Measurements from ENCODE around the gene COTL1. TPM values are rescaled to one million over a fixed set of nuclear protein-coding genes. Genes with fewer than 3 reads are reported as not detected.

The COTL1 gene
- total and polyA plus RNA-seq, 9 of the 15 experiments (the other 6 are each of a cell fraction or from before 2014, with no cell fraction given) = 27.7 to 185 (median 72.5) TPM

- TF ChIP-seq GATAD2B (IDR thresholded peaks at IDR 0.05; ENCODE audit: borderline replicate concordance) (no peak), FOXO4 (CRISPR knock-in tag; IDR thresholded peaks at IDR 0.05) (no peak), FOXJ2 (tag; IDR thresholded peaks at IDR 0.05) (no peak), ILF3 (IDR thresholded peaks at IDR 0.05; ENCODE audit: borderline replicate concordance) (no peak), FOXK1 (CRISPR knock-in tag; IDR thresholded peaks at IDR 0.05; ENCODE audit: borderline replicate concordance) (no peak), CC2D1A (IDR thresholded peaks at IDR 0.05) (no peak), HCFC1 (IDR thresholded peaks at IDR 0.05; ENCODE audit: low read depth, low read length) (no peak), GABPA (tag; conservative IDR thresholded peaks at IDR 0.05; ENCODE audit: low read depth) (no peak), NFXL1 (CRISPR knock-in tag; IDR thresholded peaks at IDR 0.05) (no peak), PHB2 (IDR thresholded peaks at IDR 0.05; ENCODE audit: low read depth) (no peak), STAT6 (CRISPR knock-in tag; IDR thresholded peaks at IDR 0.05) (no peak), TCFL5 (CRISPR knock-in tag; conservative IDR thresholded peaks at IDR 0.05) (no peak), TCF3 (CRISPR knock-in tag; IDR thresholded peaks at IDR 0.05) (no peak), NFE2L1 (tag; IDR thresholded peaks at IDR 0.05; ENCODE audit: borderline replicate concordance, low read depth) (no peak), NR1H2 (CRISPR knock-in tag; IDR thresholded peaks at IDR 0.05) (no peak), TSHZ1 (CRISPR knock-in tag; IDR thresholded peaks at IDR 0.05) (no peak), ZFX (CRISPR knock-in tag; IDR thresholded peaks at IDR 0.05) (no peak), SNRNP70 (optimal IDR thresholded peaks at IDR 0.05; ENCODE audit: low read depth, low read length) (no peak), ZNF277 (CRISPR knock-in tag; IDR thresholded peaks at IDR 0.05; ENCODE audit: borderline replicate concordance) (no peak), KDM2B (CRISPR knock-in tag; IDR thresholded peaks at IDR 0.05) (no peak)
These were observed 90.2 kb downstream of the COTL1 start (continued) for GRCh38 chr16:84527532-84528269.

Measured in K562 (cell line).